HEK293T (cell line): ENCODE measurements around the gene UBAP1L.

ENCODE experiments used
- ARNT ChIP-seq: fragments of 450-650 bp; IDR thresholded peaks from 2 replicates; pipeline ENCODE4 v1.6.1; 2017; ENCODE audit warnings: mild to moderate bottlenecking
- BHLHE40 ChIP-seq: fragments of 450-650 bp; IDR thresholded peaks from 2 replicates; pipeline ENCODE4 v1.6.1; 2016; ENCODE audit warnings: mild to moderate bottlenecking, moderate library complexity, borderline replicate concordance
- CTBP1 ChIP-seq: fragments of 450-650 bp; IDR thresholded peaks from 2 replicates; pipeline ENCODE4 v1.6.1; 2016; ENCODE audit warnings: borderline replicate concordance
- ELF4 ChIP-seq: fragments of 450-650 bp; IDR thresholded peaks from 2 replicates; pipeline ENCODE4 v1.6.1; 2017; ENCODE audit warnings: antibody characterized with exemption
- FOXK2 ChIP-seq: fragments of 450-650 bp; IDR thresholded peaks from 2 replicates; pipeline ENCODE4 v1.6.1; 2016; ENCODE audit warnings: mild to moderate bottlenecking
- FOXM1 ChIP-seq: fragments of 450-650 bp; IDR thresholded peaks from 2 replicates; pipeline ENCODE4 v1.6.1; 2017; ENCODE audit warnings: mild to moderate bottlenecking, borderline replicate concordance
- HDGF ChIP-seq: fragments of 450-650 bp; IDR thresholded peaks from 2 replicates; pipeline ENCODE4 v1.6.1; 2017; ENCODE audit warnings: antibody characterized with exemption, borderline replicate concordance
- L3MBTL2 ChIP-seq: fragments of 450-650 bp; conservative IDR thresholded peaks from 2 replicates; pipeline ENCODE4 v1.6.1; 2016; ENCODE audit warnings: mild to moderate bottlenecking
- NFRKB ChIP-seq: fragments of 450-650 bp; IDR thresholded peaks from 2 replicates; pipeline ENCODE4 v1.6.1; 2016; ENCODE audit warnings: mild to moderate bottlenecking, moderate library complexity
- SP1 ChIP-seq: fragments of 450-650 bp; IDR thresholded peaks from 2 replicates; pipeline ENCODE4 v1.6.1; 2017

DNA sequence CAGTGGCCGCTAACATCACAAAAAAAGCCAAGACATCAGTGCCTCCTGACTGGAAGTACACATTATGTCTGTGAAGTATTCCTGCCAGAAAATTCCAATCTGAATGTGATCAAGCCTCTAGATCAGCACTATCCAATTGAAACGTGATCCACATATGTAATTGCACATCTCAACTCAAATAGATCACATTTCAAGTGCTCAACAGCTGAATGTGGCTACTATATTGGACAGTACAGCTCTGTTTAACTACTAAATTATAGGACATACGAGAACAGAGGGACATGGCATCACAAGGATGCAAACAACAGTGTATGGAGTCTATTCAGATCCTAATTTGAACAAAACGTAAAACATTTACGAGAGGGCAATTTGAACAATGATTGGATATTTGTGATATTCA is 542 bp upstream of the UBAP1L start:
- TF ChIP-seq FOXM1, result no peak
- TF ChIP-seq FOXK2, result no peak
- no peak for TF ChIP-seq CTBP1
- TF ChIP-seq BHLHE40, result no peak
- no peak for TF ChIP-seq ARNT
- TF ChIP-seq L3MBTL2, result no peak
- no peak for TF ChIP-seq NFRKB
- no peak for TF ChIP-seq SP1
- no peak for TF ChIP-seq ELF4
- TF ChIP-seq HDGF, result no peak
